Urinary bladder (tissue), 4 donors: ENCODE measurements around the gene GCN1. TPM values are rescaled to one million over a fixed set of nuclear protein-coding genes. Genes with fewer than 3 reads are reported as not detected.
A peak's percentile ranks its signal among the peaks of the same experiment; 100 is the strongest.
"Not testable (repeated sequence)": the region's sequence is repeated elsewhere in the genome, so short reads cannot be mapped to it uniquely, and the experiment has no call there.

Source experiments
- DNase-seq: peaks from one replicate; pipeline ENCODE4 v3.0.0-alpha.2; 2015; ENCODE audit errors: extremely low spot score
- H3K27ac ChIP-seq: one replicate; pipeline ENCODE4 v1.5.1; 2013; ENCODE audit warnings: low read depth, mild to moderate bottlenecking, moderate library complexity
- H3K36me3 ChIP-seq: one replicate; pipeline ENCODE4 v1.6.1; 2013; ENCODE audit warnings: mild to moderate bottlenecking, moderate library complexity; ENCODE audit not compliant: insufficient read depth
- H3K4me1 ChIP-seq: one replicate; pipeline ENCODE4 v1.6.1; 2013; ENCODE audit warnings: mild to moderate bottlenecking, moderate library complexity; ENCODE audit not compliant: insufficient read depth
- H3K4me3 ChIP-seq: one replicate; pipeline ENCODE4 v1.5.1; 2013; ENCODE audit warnings: low read depth, low read length
- WGBS: extraction: QIAGEN DNeasy Blood & Tissue Kit; methylation state at CpG from one replicate; pipeline ENCODE4 v1.1.7; 2013; 5-methylcytosine and 5-hydroxymethylcytosine counted together
- polyA plus RNA-seq: library from polyadenylated mRNA; stranded (reverse); fragments of 200-250 nt; gene quantifications from one replicate; pipeline ENCODE4 v1.2.3, GENCODE V29; 2013
- total RNA-seq: library from RNA; depleted of rRNA; stranded (reverse); fragments of >200 nt; gene quantifications from one replicate; pipeline ENCODE4 v1.2.3, GENCODE V29; 2014
- donor health status: healthy with polysubstance abuse.
- donor health status: healthy.

The GCN1 gene
- total and polyA plus RNA-seq, 2 donors: 30.4 to 76.9 TPM

- Histone ChIP-seq H3K4me3 (no peak overlapping the region), H3K27ac (no peak overlapping the region), H3K36me3 (peaks cover 10% of the 10 kb centered on the region), H3K4me1 (no peaks in the 10 kb centered on the region)
- 94% methylated on average over 20 of the region's 20 CpGs for WGBS
- no peak for DNase-seq
These were observed 19.2 kb upstream of the GCN1 start for GRCh38 chr12:120213758-120214157.

DNA sequence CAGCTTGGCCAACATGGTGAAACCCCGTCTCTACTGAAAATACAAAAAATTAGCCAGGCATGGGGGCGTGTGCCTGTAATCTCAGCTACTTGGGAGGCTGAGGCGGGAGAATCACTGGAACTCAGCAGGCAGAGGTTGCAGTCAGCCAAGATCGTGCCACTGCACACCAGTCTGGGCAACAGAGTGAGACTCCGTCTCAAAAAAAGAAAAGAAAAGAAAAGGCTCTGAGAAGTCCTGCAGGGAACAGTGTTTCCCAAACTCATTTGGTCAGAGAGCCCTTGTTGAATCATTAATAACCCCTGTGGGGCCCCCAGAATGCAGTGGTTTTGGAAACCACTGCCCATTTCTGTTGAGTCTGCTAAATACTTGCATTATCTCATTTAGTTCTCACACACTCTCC lies 18.7 kb upstream of the GCN1 start:
- H3K36me3 ChIP-seq: not testable (repeated sequence)

DNA sequence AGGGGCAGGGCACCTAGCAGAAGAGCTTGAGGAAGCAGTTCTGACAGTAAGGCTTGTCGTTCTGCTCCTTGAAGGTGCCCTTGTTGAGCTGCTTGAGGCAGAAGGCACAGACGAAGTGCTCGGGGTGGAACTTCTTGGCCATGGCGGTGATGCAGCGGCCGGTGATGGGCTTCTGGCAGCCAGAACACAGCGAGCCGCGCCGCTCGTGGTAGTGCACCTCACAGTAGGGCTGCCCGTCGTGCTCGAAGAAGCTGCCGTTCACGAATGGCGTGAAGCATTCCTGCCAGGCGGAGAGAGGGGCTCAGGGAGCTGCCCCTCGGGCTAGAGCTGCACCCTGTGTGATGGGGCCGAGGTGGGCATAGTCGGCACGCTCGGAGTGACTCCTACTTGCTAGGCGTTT lies 17.8 kb upstream of the GCN1 start:
- H3K4me1 ChIP-seq: no peaks in the 10 kb centered on the region
- H3K27ac ChIP-seq: no peak overlapping the region
- peaks cover 10% of the 10 kb centered on the region for H3K36me3 ChIP-seq
- 92% methylated on average over 24 of the region's 24 CpGs for WGBS
- H3K4me3 ChIP-seq: no peak overlapping the region
- DNase-seq: no peak

More for the DNA sequence above, 18.7 kb upstream of the GCN1 start:
- H3K27ac ChIP-seq, H3K4me3 ChIP-seq, H3K4me1 ChIP-seq, DNase-seq: not testable (repeated sequence)
- WGBS: 86% methylated on average over 5 of the region's 5 CpGs

DNA sequence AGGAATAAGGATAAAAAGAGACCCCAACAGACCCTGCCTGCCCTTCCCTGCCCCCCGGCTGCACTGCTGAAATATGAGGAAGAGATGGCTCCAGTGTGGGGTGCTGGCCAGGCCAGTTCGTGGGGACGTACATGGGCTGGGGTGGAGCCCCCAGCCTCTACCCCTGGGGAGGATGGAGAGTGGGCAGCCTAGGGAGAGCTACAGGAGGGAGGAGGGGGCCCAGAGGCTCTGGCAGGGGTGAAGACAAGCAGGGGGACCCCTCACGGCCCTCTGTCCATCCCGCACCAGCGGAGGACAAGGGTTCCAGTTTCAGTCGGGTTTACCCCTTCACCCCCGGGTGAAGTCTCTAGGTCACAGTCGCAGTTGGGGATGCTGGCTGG lies 17.4 kb upstream of the GCN1 start:
- H3K4me3 ChIP-seq: no peak overlapping the region
- 88% methylated on average over 9 of the region's 9 CpGs for WGBS
- H3K4me1 ChIP-seq: no peaks in the 10 kb centered on the region
- DNase-seq: no peak
- peaks cover 10% of the 10 kb centered on the region for H3K36me3 ChIP-seq
- H3K27ac ChIP-seq: no peak overlapping the region

DNA sequence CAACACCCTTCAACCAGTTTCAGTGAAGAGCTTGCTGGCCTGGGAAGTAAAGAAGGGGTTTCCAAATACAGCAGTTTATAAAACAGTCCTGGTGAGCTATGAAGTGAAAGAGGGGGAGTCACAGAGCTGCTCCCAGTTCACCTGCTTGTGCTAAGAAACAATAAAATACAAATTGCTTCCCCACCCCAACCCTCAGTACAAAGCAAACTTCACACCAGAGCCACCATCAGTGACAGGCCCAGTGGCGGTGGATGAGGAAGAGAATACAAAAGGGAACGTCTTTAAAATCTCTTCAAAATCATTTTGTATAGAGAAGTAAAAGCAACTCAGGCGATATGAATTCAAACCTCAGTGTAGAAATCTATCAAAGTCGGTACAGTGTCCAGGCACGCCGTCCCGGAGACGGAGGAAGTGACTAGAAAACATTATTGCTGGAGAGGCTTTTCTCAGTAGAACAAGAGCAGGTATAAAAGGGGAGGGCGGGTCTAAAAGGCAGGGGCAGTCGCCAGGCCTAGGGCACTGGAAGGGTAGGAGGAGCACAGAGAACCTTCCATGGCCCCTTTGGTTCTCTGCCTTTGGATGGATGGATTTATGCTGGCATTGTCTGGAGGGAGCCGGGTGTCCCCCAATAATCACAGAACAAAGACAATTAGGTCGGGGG lies 16.9 kb upstream of the GCN1 start:
- peaks cover 10% of the 10 kb centered on the region for H3K36me3 ChIP-seq
- WGBS: 84% methylated on average over 12 of the region's 12 CpGs
- no peaks in the 10 kb centered on the region for H3K4me1 ChIP-seq
- no peak overlapping the region for H3K4me3 ChIP-seq
- DNase-seq: no peak
- no peak overlapping the region for H3K27ac ChIP-seq

DNA sequence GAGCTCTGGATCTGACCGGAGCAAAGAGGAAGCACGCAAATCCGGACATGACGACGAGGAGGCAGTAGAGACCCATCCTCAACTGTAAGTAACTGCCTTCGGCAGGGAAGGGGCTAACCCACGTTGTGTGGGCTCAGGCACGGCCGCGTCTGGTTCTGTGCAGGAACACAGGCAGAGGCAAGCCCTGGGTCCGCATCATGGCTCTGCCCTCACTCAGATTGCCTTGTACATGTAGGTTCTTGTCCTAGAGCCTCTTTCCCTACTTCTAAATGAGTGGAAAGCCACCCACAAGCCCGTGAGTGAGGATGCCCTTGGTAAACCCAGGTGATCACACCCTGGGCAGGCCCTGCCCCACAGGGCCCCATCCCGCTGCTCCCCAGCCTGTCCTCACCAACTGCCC lies 15.3 kb upstream of the GCN1 start:
- WGBS: 83% methylated on average over 13 of the region's 13 CpGs
- Histone ChIP-seq H3K4me1 (no peaks in the 10 kb centered on the region), H3K36me3 (peaks cover 10% of the 10 kb centered on the region), H3K4me3 (no peak overlapping the region), H3K27ac (no peak overlapping the region)
- DNase-seq: no peak

GRCh38 chr12:120207227-120207626 lies 12.7 kb upstream of the GCN1 start:
- no peaks in the 10 kb centered on the region for H3K4me1 ChIP-seq
- H3K27ac ChIP-seq: no peak overlapping the region
- DNase-seq: no peak
- H3K36me3 ChIP-seq: peaks cover 5% of the 10 kb centered on the region
- H3K4me3 ChIP-seq: no peak overlapping the region
- 96% methylated on average over 13 of the region's 13 CpGs for WGBS

- not testable (repeated sequence) for H3K36me3 ChIP-seq, H3K4me1 ChIP-seq, H3K4me3 ChIP-seq, DNase-seq, H3K27ac ChIP-seq
- WGBS: 96% methylated on average over 5 of the region's 5 CpGs
These were observed 12.3 kb upstream of the GCN1 start for GRCh38 chr12:120206781-120207180.

GRCh38 chr12:120206228-120206627 lies 11.7 kb upstream of the GCN1 start:
- H3K4me3 ChIP-seq: no peak overlapping the region
- WGBS: 95% methylated on average over 10 of the region's 10 CpGs
- no peaks in the 10 kb centered on the region for H3K4me1 ChIP-seq
- H3K36me3 ChIP-seq: peaks cover 2% of the 10 kb centered on the region
- no peak for DNase-seq
- H3K27ac ChIP-seq: no peak overlapping the region

GRCh38 chr12:120204171-120204570 lies 9.7 kb upstream of the GCN1 start:
- Histone ChIP-seq H3K27ac (no peak overlapping the region), H3K36me3 (no peaks in the 10 kb centered on the region), H3K4me1 (no peaks in the 10 kb centered on the region), H3K4me3 (no peak overlapping the region)
- no peak for DNase-seq
- WGBS: 94% methylated on average over 7 of the region's 7 CpGs

GRCh38 chr12:120200364-120200800 lies 5.9 kb upstream of the GCN1 start:
- H3K4me3 ChIP-seq: peak overlapping the region; percentile 87
- WGBS: 3% methylated on average over 16 of the region's 16 CpGs
- H3K36me3 ChIP-seq: peaks cover 6% of the 10 kb centered on the region
- H3K4me1 ChIP-seq: no peaks in the 10 kb centered on the region
- DNase-seq: no peak
- H3K27ac ChIP-seq: peak overlapping the region; percentile 71

- Histone ChIP-seq H3K36me3 (peaks cover 6% of the 10 kb centered on the region), H3K27ac (no peak overlapping the region), H3K4me1 (no peaks in the 10 kb centered on the region), H3K4me3 (peak overlapping the region; percentile 87)
- WGBS: 22% methylated on average over 12 of the region's 12 CpGs
- no peak for DNase-seq
These were observed 5.2 kb upstream of the GCN1 start for GRCh38 chr12:120199595-120200306.

DNA sequence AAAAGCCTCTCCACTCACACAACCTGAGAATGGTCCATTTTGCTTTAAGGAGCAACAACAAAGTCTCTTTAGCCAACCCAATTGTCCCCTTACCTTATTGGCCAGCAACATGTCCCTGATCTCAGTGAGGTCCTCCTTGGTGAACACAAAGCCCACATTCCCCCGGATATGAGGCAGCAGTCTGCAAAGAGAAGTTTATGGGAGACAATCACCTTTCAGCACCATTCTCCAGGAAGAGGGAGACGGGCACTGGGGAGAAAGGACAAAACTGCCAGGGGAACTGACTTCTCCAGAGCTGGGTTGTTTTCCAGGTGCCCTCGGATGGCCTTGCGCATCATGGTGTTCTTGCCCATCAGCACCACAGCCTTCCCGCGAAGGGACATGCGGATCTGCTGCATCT lies 4.5 kb upstream of the GCN1 start:
- Histone ChIP-seq H3K4me1 (no peaks in the 10 kb centered on the region), H3K27ac (no peak overlapping the region), H3K36me3 (peaks cover 6% of the 10 kb centered on the region), H3K4me3 (no peak overlapping the region)
- 82% methylated on average over 7 of the region's 7 CpGs for whole genome bisulfite sequencing
- no peak for DNase-seq

GRCh38 chr12:120197542-120197887 lies 3.0 kb upstream of the GCN1 start:
- 73% methylated on average over 4 of the region's 4 CpGs for WGBS
- Histone ChIP-seq H3K27ac (no peak overlapping the region), H3K36me3 (peaks cover 6% of the 10 kb centered on the region), H3K4me1 (no peaks in the 10 kb centered on the region), H3K4me3 (no peak overlapping the region)
- no peak for DNase-seq
